ENCODE measurements around the gene SECTM1.

Gene SECTM1

DNA sequence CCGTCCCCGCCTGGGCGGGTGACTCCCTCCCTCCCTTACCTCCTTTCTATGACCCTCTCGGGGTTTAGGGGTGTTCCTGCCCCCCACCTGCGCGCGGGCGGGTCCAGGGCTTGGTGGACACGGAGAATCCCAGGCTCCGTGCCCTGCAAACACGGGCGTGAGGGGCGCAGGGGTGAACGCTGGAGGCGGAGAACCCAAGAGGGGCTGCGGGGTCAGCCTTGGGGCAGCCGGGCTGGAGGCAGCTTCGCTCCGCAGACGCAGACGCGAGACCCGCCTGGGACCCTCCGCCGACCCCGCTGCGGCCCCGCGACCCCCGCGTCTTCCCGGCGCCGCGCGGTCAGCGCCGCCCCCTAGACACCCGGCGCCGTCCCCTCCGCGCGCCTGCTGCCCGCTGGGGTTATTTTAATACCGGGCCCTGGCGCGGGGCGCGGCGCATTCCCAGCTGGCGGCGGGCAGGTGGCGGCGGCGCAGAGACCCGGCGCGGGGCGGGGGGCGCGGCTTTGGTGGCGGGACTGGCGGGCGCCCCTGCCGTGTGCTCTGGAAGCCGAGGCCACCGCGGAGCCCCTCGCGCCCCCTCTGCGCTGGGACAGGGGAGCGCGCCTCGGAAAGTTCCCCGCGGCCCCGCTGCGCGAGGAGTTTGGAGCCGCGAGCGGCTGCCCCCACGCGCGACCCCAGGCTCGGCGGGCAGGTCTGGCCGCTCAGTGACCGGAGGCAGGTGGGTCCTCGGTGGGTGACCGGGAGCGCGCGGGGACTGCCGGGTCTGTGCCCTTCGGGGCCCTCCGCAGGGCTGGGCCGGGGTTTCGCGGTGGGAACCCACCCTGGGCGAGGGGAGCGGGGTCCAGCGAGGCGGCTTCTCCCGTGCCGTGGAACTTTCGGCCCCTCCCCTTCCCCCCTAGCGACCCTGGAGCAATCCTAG is 38.0 kb upstream of the SECTM1 start, which contains the start of gene UTS2R:
UTS2R (plus strand) TSS at position 433 of the 916 bp plus-strand sequence. CDS start 2,560 bp downstream, outside the sequence.
- no peak for DNase-seq (ENCODE audit: low read depth)
- H3K4me3 ChIP-seq (ENCODE audit: control insufficient read depth, low read depth, low read length) = peak within 1 kb of the TSS; percentile 20

GRCh38 chr17:82370471-82371332 is 37.1 kb upstream of the SECTM1 start:
- peak overlapping the region; percentile 20 for H3K4me3 ChIP-seq (ENCODE audit: control insufficient read depth, low read depth, low read length)
- no peak for DNase-seq (ENCODE audit: low read depth)
- TF ChIP-seq, protein P1, sequence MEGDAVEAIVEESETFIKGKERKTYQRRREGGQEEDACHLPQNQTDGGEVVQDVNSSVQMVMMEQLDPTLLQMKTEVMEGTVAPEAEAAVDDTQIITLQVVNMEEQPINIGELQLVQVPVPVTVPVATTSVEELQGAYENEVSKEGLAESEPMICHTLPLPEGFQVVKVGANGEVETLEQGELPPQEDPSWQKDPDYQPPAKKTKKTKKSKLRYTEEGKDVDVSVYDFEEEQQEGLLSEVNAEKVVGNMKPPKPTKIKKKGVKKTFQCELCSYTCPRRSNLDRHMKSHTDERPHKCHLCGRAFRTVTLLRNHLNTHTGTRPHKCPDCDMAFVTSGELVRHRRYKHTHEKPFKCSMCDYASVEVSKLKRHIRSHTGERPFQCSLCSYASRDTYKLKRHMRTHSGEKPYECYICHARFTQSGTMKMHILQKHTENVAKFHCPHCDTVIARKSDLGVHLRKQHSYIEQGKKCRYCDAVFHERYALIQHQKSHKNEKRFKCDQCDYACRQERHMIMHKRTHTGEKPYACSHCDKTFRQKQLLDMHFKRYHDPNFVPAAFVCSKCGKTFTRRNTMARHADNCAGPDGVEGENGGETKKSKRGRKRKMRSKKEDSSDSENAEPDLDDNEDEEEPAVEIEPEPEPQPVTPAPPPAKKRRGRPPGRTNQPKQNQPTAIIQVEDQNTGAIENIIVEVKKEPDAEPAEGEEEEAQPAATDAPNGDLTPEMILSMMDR (IDR thresholded peaks at IDR 0.05; ENCODE audit: control insufficient read depth, insufficient read depth, low read depth, low read length, missing control alignments) = no peak

More for the DNA sequence above, 38.0 kb upstream of the SECTM1 start, which contains the start of gene UTS2R:
- TF ChIP-seq, protein P1 (IDR thresholded peaks at IDR 0.05; ENCODE audit: control insufficient read depth, insufficient read depth, low read depth, low read length, missing control alignments) = no peak

DNA sequence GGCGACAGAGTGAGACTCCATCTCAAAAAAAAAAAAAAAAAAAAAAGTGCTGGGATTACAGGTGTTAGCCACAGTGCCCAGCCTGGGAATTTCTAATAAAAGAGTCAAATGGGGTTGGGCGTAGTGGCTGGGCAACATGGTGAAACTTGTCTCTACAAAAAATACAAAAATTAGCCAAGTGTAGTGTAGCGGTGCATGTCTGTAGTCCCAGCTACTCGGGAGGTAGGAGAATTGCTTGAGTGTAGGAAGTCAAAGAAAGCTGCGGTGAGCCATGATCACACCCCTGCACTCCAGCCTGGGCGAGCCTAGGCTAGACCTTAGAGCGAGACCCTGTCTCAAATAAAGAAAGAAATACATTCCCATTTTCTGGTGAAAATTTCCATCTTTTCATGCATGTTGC is 35.6 kb upstream of the SECTM1 start:
- no peak for DNase-seq (ENCODE audit: low read depth)
- TF ChIP-seq, protein P1 (IDR thresholded peaks at IDR 0.05; ENCODE audit: control insufficient read depth, insufficient read depth, low read depth, low read length, missing control alignments) = no peak
- no peak overlapping the region for H3K4me3 ChIP-seq (ENCODE audit: control insufficient read depth, low read depth, low read length)

- DNase-seq (ENCODE audit: low read depth) = no peak
- TF ChIP-seq, protein P1 (IDR thresholded peaks at IDR 0.05; ENCODE audit: control insufficient read depth, insufficient read depth, low read depth, low read length, missing control alignments) = no peak
- no peak overlapping the region for H3K4me3 ChIP-seq (ENCODE audit: control insufficient read depth, low read depth, low read length)
These were observed 34.4 kb upstream of the SECTM1 start for GRCh38 chr17:82367724-82368524.

DNA sequence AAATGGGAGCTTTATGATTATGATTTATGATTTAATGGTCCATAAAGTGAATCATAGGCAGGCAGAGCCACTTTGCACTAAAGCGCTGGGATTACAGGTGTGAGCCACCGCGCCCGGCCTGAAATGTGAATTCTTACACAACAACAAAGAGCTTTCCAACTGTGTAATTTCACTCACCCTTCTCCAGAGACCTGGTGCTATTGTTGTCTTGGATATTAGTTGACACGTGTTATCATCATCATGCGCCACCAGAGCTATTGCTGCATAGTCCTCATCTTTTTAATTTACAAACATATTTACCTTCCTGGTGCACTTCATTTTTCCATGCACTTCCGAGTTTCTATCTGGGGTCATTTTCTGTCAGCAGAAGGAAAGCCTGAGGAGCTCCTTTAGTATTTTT is 33.2 kb upstream of the SECTM1 start:
- H3K4me3 ChIP-seq (ENCODE audit: control insufficient read depth, low read depth, low read length) = no peak overlapping the region

More for the DNA sequence above, 33.2 kb upstream of the SECTM1 start:
- TF ChIP-seq, protein P1 (IDR thresholded peaks at IDR 0.05; ENCODE audit: control insufficient read depth, insufficient read depth, low read depth, low read length, missing control alignments) = no peak
- DNase-seq (ENCODE audit: low read depth) = no peak

Data from AG09309 (cell line).